ENCODE results near the gene PTPRK. TPM values are rescaled to one million over a fixed set of nuclear protein-coding genes. Genes with fewer than 3 reads are reported as not detected.

PTPRK gene
- total and polyA plus RNA-seq, 2 of the 13 experiments (the other 11 are each of a cell fraction or from before 2014, with no cell fraction given) = 43.6 to 98.3 TPM

DNA sequence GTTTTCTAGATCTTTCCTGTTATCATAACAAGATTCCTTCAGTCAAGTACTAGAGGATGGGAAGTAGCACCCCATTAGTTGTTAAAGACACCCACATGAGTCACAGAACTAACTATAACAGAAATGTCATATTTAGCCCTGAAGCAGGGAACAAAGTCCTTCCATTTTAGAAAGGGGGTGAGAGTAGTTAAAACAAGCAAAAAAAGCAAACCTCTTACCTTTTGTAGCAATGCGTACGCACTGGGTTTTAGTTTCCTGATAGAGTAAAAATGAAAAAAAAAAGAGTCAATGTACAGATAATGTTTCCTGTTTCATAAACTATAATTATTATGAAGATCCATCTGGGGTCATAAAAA, 455.9 kb downstream of the PTPRK start (continued):
- TF ChIP-seq, protein P1, sequence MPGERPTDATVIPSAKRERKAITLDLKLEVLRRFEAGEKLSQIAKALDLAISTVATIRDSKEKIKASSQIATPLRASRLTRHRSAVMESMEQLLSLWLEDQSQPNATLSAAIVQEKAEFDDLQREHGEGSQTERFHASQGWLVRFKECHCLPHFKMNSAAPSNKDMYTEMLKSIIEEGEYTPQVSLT (CRISPR knock-in tag; IDR thresholded peaks at IDR 0.05; ENCODE audit: borderline replicate concordance, low read depth) = no peak
- TF ChIP-seq, protein P2, sequence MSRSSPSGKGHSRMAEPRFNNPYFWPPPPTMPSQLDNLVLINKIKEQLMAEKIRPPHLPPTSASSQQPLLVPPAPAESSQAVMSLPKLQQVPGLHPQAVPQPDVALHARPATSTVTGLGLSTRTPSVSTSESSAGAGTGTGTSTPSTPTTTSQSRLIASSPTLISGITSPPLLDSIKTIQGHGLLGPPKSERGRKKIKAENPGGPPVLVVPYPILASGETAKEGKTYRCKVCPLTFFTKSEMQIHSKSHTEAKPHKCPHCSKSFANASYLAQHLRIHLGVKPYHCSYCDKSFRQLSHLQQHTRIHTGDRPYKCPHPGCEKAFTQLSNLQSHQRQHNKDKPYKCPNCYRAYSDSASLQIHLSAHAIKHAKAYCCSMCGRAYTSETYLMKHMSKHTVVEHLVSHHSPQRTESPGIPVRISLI (CRISPR knock-in tag; IDR thresholded peaks at IDR 0.05; ENCODE audit: borderline replicate concordance) = peak; percentile 68; the same call in 1 of the 2 replicates
- TF ChIP-seq ESRRA (CRISPR knock-in tag; IDR thresholded peaks at IDR 0.05; ENCODE audit: low read depth) (no peak), ZNF709 (CRISPR knock-in tag; IDR thresholded peaks at IDR 0.05) (no peak), ISL2 (CRISPR knock-in tag; IDR thresholded peaks at IDR 0.05) (peak; percentile 67), CHD4 (IDR thresholded peaks at IDR 0.05; ENCODE audit: borderline replicate concordance, low read length) (no peak), JARID2 (CRISPR knock-in tag; IDR thresholded peaks at IDR 0.05; ENCODE audit: insufficient replicate concordance) (no peak), POGZ (CRISPR knock-in tag; IDR thresholded peaks at IDR 0.05) (peak; percentile 63; the same call in 1 of the 2 replicates), DPF2 (CRISPR knock-in tag; IDR thresholded peaks at IDR 0.05; ENCODE audit: borderline replicate concordance, low read depth) (no peak), KAT8 (CRISPR knock-in tag; IDR thresholded peaks at IDR 0.05) (0 out of 2 replicates have a peak, but pooled peaks have one; percentile 20), BCL6 (CRISPR knock-in tag; IDR thresholded peaks at IDR 0.05) (no peak), CCAR2 (optimal IDR thresholded peaks at IDR 0.05; ENCODE audit: low read depth, low read length) (no peak), ZNF33A (CRISPR knock-in tag; IDR thresholded peaks at IDR 0.05; ENCODE audit: borderline replicate concordance) (peak; percentile 41; the same call in 1 of the 2 replicates), HMG20A (CRISPR knock-in tag; IDR thresholded peaks at IDR 0.05; ENCODE audit: borderline replicate concordance) (0 out of 2 replicates have a peak, but pooled peaks have one; percentile 48), ZNF605 (CRISPR knock-in tag; IDR thresholded peaks at IDR 0.05) (no peak), ZNF746 (CRISPR knock-in tag; IDR thresholded peaks at IDR 0.05) (no peak), AGO2 (optimal IDR thresholded peaks at IDR 0.05; ENCODE audit: low read depth, low read length) (no peak), MXI1 (IDR thresholded peaks at IDR 0.05; ENCODE audit: borderline replicate concordance, low read depth, low read length) (no peak), SMARCE1 (IDR thresholded peaks at IDR 0.05; ENCODE audit: borderline replicate concordance) (no peak), ZNF7 (CRISPR knock-in tag; IDR thresholded peaks at IDR 0.05) (no peak), ZNF761 (CRISPR knock-in tag; conservative IDR thresholded peaks at IDR 0.05) (no peak), FIP1L1 (IDR thresholded peaks at IDR 0.05; ENCODE audit: borderline replicate concordance, insufficient read depth, low read depth, low read length) (no peak), NCOR1 (IDR thresholded peaks at IDR 0.05; ENCODE audit: borderline replicate concordance, low read length) (0 out of 2 replicates have a peak, but pooled peaks have one; percentile 44), PPARG (CRISPR knock-in tag; conservative IDR thresholded peaks at IDR 0.05) (no peak)
- TF ChIP-seq, protein P3, sequence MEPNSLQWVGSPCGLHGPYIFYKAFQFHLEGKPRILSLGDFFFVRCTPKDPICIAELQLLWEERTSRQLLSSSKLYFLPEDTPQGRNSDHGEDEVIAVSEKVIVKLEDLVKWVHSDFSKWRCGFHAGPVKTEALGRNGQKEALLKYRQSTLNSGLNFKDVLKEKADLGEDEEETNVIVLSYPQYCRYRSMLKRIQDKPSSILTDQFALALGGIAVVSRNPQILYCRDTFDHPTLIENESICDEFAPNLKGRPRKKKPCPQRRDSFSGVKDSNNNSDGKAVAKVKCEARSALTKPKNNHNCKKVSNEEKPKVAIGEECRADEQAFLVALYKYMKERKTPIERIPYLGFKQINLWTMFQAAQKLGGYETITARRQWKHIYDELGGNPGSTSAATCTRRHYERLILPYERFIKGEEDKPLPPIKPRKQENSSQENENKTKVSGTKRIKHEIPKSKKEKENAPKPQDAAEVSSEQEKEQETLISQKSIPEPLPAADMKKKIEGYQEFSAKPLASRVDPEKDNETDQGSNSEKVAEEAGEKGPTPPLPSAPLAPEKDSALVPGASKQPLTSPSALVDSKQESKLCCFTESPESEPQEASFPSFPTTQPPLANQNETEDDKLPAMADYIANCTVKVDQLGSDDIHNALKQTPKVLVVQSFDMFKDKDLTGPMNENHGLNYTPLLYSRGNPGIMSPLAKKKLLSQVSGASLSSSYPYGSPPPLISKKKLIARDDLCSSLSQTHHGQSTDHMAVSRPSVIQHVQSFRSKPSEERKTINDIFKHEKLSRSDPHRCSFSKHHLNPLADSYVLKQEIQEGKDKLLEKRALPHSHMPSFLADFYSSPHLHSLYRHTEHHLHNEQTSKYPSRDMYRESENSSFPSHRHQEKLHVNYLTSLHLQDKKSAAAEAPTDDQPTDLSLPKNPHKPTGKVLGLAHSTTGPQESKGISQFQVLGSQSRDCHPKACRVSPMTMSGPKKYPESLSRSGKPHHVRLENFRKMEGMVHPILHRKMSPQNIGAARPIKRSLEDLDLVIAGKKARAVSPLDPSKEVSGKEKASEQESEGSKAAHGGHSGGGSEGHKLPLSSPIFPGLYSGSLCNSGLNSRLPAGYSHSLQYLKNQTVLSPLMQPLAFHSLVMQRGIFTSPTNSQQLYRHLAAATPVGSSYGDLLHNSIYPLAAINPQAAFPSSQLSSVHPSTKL (CRISPR knock-in tag; IDR thresholded peaks at IDR 0.05) = peak; percentile 71
- TF ChIP-seq, protein P4, sequence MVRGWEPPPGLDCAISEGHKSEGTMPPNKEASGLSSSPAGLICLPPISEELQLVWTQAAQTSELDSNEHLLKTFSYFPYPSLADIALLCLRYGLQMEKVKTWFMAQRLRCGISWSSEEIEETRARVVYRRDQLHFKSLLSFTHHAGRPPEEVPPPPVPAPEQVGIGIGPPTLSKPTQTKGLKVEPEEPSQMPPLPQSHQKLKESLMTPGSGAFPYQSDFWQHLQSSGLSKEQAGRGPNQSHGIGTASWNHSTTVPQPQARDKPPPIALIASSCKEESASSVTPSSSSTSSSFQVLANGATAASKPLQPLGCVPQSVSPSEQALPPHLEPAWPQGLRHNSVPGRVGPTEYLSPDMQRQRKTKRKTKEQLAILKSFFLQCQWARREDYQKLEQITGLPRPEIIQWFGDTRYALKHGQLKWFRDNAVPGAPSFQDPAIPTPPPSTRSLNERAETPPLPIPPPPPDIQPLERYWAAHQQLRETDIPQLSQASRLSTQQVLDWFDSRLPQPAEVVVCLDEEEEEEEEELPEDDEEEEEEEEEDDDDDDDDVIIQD (CRISPR knock-in tag; IDR thresholded peaks at IDR 0.05; ENCODE audit: low read depth) = peak; percentile 87

All from HepG2 (cell line).